ENCODE measurements around the gene CCL8.

GRCh38 chr17:34314279-34314678, 5.0 kb upstream of the CCL8 start:
- TF ChIP-seq ELK1 (IDR thresholded peaks at IDR 0.05; ENCODE audit: borderline replicate concordance, low read depth, low read length) (no peak), CTCF (conservative IDR thresholded peaks at IDR 0.05; ENCODE audit: low read depth, low read length) (no peak), RCOR1 (IDR thresholded peaks at IDR 0.05; ENCODE audit: insufficient replicate concordance, low read length) (no peak), POLR2A (IDR thresholded peaks at IDR 0.05; ENCODE audit: low read depth, low read length) (no peak), MXI1 (IDR thresholded peaks at IDR 0.05; ENCODE audit: borderline replicate concordance, low read depth, low read length) (no peak), FOS (IDR thresholded peaks at IDR 0.05; ENCODE audit: low read depth, low read length) (no peak), BHLHE40 (IDR thresholded peaks at IDR 0.05; ENCODE audit: low read depth, low read length) (no peak), USF2 (IDR thresholded peaks at IDR 0.05; ENCODE audit: low read depth, low read length) (no peak), SMC3 (IDR thresholded peaks at IDR 0.05; ENCODE audit: low read depth, low read length) (no peak), NFE2L2 (IDR thresholded peaks at IDR 0.05; ENCODE audit: low read depth, low read length) (no peak), CEBPB (IDR thresholded peaks at IDR 0.05; ENCODE audit: low read depth, low read length) (peak; percentile 81)

Measured in IMR-90 (cell line).